DLD1 (cell line): Measurements from ENCODE around the gene ADGRA1.
"Not testable (repeated sequence)": the region's sequence is repeated elsewhere in the genome, so short reads cannot be mapped to it uniquely, and the experiment has no call there.

Experiments
- in situ Hi-C: cut with HindIII; loops from 2 replicates; pipeline ENCODE4 v1.10.0; 2017; ENCODE audit warnings: low sequenced_read_pairs

ADGRA1 gene

GRCh38 chr10:133053527-133054133 is 34.1 kb upstream of the ADGRA1 start:
- in situ Hi-C loops: not testable (repeated sequence)

- in situ Hi-C loops: no loop called here
These were observed 32.3 kb upstream of the ADGRA1 start for GRCh38 chr10:133055470-133055869.

- in situ Hi-C loops: no loop called here
These were observed 31.7 kb upstream of the ADGRA1 start for GRCh38 chr10:133056001-133056400.

- in situ Hi-C loops: no loop called here
These were observed 31.0 kb upstream of the ADGRA1 start for GRCh38 chr10:133056651-133057178.

GRCh38 chr10:133058331-133059092 is 29.2 kb upstream of the ADGRA1 start:
- in situ Hi-C loops: no loop called here

GRCh38 chr10:133059093-133059470 is 28.6 kb upstream of the ADGRA1 start:
- in situ Hi-C loops: no loop called here

- in situ Hi-C loops: no loop called here
These were observed 28.2 kb upstream of the ADGRA1 start for GRCh38 chr10:133059571-133059970.

GRCh38 chr10:133060022-133060421 is 27.7 kb upstream of the ADGRA1 start:
- in situ Hi-C loops: no loop called here

DNA sequence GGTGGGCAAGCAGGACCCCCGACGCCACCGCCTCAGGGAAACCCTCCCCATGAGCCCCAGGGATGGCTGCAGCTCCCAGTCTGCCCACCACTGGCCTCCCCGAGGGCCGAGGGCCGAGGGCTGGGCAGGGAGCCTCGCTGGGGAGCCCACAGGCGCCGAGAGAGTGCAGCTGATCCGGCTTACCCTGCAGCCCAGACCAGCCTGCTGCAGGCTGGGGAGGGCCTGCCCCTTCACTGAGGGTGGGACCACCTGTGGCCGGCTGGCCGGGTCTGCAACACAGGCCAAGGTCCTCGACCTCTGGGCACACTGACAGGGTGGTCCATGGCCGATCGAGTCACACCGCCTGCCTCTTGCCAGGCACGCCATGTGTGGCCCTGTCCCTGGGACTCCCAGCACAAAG is 27.3 kb upstream of the ADGRA1 start:
- in situ Hi-C loops: no loop called here

DNA sequence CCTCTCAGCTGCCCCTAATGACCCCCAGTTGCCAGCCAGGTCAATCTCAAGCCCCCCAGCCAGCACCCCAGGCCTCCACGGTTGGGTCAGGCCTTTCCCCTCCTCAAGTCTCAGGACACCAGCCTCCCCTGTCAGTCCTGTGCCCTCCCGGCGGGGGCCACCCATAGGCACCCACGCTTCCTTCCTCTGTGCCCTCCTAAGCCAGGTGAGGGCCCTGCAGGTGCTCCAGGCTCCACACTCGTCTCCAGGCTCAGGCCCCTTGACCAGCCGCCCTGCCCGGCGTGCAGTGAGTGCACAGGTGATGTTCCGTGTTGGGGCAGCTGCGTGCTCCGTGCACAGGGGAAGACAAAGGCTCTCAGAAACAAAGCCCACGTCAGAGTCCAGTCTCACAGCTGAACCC is 26.8 kb upstream of the ADGRA1 start:
- in situ Hi-C loops: no loop called here

DNA sequence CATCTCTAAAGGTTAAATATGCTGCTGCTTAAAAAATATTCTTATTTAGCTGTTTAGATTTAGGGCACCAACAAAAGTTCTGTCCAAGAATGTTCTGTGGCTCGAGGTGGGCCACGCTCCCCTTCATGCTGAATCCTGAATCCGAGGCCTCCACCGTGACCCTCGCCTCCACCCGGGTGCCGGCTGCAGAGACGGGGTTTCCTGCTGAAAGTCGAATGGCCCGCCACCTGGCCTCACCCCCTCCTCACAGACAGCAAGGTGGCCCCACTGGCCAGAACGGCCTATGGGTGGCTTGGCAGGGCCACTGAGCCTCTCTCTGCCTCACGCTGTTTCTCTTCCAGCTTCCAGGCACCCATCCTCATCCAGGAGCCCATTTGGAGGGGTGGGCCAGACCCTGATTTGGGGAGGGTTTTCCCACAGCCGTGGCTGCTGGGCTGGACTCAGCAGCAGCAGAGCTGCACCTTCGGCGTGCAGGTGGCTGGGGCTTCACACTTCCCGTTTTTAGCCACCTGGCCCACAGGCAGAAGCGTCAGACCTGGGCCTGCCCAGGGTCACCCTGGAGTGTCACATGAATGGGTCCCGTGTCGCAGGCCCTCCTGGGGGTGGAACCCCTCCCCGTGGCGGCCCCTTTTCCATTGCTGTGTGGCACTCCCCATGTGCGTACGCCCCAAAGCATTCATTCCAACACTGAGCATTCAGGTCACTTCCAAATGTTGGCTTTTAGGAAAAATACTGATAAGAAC is 26.3 kb upstream of the ADGRA1 start:
- in situ Hi-C loops: no loop called here

DNA sequence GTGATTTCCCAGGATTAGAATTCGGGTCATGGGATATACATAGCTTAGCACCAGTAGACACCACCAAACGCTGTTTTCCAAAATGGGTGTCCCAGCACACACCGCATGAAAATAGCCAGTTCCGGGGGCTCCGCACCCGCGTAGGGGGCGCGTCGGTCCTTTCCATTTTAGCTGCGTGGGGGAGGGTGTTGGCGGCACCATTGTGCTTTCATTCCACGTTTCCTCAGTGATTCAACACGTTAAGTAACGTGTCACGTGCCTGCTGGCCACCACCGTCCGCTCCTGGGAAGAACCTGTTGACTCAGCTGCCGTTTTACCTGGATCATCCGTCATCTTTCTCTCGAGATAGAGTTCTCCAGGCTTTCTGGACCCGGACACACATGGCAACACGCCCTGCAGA is 25.6 kb upstream of the ADGRA1 start:
- in situ Hi-C loops: no loop called here

DNA sequence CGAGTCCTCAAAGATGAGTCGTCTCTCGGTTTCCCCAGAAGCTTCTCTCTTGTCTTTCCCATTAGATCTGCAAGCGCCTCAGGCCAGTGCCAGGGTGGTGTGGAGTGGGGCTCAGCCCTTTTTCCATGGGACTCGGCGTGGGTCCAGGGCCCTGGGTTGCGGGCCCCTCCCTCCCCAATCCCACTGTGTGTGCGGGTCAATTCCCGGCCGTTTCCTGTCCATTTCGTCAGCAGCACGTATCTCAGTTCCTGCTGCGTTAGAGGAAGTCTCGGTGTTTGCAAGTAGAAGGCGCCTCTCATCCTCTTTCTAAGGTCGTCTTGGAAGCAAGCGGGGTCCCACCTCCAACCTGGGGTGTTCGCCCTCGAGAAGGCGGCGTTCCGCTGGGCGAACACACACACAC is 25.1 kb upstream of the ADGRA1 start:
- in situ Hi-C loops: no loop called here

GRCh38 chr10:133067149-133068105 is 20.3 kb upstream of the ADGRA1 start:
- in situ Hi-C loops: no loop called here

DNA sequence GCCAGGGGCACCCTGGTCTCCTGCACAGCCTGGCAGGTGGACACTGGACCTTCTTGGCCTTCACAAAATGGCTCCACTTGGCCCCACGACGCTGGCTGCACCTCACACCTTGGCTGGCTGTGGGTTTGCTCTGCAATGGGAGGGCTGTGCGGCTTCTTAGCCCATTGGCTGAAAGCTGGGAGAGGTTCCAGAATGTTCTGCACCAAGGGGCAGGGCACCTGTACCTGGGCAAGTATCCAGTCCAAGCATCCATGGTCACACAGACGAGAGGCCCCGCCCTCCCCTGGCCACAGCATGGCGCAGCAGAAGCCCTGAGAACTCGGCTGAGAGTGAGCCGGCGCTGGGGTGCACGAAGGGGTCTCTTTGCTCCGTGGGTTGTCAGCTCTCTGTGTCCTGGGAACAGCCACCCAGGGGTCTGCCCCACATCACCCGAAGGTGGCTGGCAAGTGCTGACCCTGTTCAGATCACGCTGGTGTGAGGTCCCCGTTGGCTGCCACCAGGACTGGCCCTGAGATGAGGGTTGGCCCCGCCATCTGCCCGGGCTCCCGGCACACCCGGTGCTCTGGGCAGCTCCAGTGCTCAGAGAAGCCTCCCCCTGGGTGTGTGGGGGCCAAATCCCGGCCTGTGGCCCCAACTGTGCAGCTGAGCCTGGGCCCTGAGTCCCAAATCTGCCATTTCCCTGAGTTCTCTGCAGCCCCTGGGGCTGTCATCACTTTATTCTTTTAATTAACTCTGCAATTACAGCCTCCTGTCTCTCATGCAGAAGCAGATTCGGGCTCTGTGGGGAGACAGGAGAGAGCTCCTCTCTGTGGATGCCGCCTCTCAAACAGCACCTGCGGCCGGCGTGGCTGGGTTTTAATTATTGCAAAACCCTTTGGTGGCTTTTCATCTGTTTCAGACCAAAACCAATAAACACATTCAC is 19.4 kb upstream of the ADGRA1 start:
- in situ Hi-C loops: no loop called here

DNA sequence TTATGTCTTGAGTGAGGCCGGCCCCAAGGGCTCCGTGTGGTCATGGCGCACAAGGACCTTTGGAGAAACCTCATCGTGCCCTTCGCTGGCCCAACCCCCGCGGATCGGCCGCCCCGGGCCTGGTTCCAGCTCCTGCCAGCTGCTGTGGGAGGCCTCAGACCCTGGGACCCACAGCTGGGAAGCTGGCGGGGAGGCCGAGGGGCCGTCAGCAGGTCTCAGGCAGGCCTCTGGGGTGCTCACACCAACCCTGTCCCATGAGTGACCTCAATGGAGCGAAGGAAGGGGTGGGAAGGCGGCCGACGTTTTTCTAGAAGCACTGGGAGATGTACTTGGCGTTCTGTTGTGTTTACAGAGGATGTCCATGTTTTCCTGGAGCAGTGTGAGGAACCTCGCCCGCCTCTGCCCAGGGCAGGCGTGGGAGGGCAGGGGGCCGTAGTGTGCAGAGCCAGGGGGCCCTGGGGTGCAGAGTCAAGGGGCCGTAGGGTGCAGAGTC is 18.6 kb upstream of the ADGRA1 start:
- in situ Hi-C loops: no loop called here

- in situ Hi-C loops: no loop called here
These were observed 17.3 kb upstream of the ADGRA1 start for GRCh38 chr10:133070405-133070804.

DNA sequence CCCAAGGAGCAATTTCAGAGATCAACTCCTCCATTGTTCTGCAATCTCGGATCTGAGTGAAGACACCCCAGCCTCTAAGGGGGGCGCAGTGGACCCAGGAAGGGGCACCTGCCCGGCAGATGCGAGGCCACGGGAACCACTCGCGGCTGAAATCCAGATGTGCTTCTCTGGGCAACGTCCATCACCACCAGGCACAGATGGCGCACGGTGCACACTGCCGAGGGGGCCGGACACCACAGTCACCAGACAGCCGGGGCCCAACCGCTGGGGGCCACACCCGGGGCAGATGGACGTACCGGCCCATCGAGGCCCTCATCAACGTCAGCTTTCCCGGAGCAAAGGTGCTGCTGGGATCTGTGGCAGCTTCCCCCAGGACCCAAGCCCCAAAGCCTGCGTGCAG is 16.9 kb upstream of the ADGRA1 start:
- in situ Hi-C loops: no loop called here

GRCh38 chr10:133071733-133072132 is 16.0 kb upstream of the ADGRA1 start:
- in situ Hi-C loops: no loop called here
